GM18498 (cell line): Measurements from ENCODE around the gene CD2.
A peak's percentile ranks its signal among the peaks of the same experiment; 100 is the strongest.
"Not testable (repeated sequence)": the region's sequence is repeated elsewhere in the genome, so short reads cannot be mapped to it uniquely, and the experiment has no call there.

ENCODE experiments used
- ATAC-seq: cut with Tn5 transposase; IDR thresholded peaks from one replicate; pipeline ENCODE4 v1.9.1; 2021; ENCODE audit warnings: mild to moderate bottlenecking, moderate library complexity; ENCODE audit not compliant: unreplicated experiment

CD2 gene

DNA sequence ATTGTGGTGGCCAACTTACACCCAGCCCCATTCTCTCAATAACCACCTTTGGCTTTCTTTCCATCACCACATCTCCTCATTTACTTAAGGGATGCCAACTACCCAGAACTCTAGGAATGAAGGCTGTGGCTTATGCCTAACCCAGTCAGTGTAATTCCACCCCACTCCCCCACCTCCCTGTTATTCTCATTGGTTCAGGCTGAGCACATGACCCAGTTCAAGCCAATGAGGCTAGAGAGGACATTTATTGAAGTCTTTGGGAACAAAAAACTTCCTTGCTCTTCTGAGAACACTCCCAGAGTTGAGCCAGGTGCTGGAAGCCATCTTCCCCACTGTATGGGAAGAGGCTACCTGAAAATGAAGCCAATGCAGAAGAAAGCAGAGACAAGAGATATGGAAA lies 22.8 kb upstream of the CD2 start:
- ATAC-seq: no peak

DNA sequence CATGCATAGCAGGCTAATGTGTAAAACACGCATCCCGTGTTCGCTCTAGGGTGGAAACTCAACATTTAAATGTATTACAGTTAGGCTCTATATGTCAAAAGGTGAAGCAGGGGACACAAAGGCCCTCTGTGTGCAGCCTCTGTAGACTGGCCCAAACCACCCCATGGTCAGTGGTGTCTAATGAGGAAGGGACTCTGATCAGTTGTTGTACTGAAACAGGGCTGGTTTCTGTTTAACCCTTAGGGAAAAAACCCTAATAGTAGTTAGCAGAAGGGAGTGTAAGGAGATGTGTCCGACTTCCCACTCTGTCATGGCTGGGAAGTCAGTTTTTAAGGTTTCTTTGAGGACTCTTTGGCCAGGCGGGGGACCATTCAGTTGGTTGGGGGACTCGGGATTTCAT lies 21.5 kb upstream of the CD2 start:
- no peak for ATAC-seq

DNA sequence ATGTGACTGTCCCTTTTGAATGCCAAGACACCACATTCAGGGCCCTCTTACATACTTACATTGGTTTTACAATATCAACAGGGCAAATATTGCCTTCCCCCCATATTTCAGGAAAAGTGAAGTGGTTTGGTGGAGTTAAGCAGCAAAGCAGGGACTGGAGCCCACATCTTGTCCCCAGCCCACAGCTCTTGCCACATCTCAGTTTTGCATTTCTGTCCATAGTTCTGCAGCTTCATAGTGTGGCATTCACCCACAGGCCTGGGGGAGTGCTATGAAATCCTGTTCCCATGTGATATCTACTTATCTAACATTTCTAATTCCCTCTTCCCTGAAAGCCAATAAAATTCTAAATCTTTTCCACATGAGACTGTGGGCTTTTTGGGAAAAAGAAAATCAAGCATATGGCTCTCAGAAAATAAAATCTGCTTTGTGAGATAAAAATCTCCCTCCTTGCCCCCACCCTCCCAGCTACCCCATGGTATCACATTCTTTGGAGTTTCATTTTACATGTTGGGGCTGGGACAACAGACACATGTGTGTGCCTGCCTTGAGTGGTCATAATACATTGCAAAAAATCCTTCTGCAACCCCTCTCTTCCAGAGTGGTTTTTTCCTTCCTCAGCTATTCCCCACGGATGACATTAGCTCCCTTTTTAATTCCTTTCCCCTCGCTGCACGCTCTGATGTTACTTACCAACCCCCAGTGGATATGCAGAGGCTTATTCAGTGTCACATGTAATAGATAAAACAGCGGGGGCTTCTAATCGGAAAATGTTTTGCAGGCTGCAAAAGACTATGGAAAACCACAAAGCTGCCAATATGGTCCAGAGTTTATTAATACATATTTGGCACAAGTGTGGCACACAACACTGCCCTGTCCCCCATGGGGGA lies 20.5 kb upstream of the CD2 start:
- ATAC-seq: no peak

GRCh38 chr1:116735246-116735645 lies 19.0 kb upstream of the CD2 start:
- no peak for ATAC-seq

DNA sequence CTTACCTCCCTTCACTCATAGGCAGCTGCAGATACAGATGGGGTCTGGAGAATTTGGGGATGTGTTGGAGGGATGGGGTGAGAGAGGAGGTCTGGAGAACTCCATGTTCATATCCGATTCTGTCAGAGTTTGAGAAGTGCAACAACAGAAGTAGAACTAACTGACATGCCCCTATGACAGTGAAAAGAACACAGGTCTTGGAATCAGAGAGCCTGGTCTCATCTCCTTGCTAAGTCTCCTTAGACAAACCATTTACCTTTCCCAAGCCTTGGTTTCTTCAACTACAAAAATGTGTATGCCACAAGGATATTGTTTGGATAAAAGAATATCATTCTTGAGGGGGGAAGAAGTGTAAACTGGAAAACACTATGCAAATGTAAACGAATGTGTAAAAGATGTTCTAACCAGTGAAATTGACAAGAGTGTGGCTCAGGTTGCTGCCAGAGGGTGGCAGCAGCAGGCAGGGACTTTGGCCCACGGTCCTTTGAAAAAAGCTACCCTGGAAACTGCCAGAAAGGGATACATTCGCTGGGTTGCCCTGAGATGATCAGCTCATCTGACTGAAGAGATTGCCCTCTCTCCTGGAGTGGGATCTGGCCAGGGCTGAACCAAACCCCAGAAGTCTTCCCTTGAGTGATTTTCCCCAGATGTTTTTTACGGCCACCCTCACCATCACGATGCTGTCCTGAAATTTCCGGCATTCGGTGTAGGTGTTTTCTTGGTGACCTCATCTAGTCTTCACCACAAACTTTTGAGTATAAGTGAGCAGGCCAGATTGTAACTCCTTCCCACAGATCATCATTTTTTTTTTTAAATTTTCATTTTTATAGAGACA lies 17.0 kb upstream of the CD2 start:
- ATAC-seq: peak; percentile 54

GRCh38 chr1:116737855-116738321 lies 16.3 kb upstream of the CD2 start:
- peak; percentile 24 for ATAC-seq

GRCh38 chr1:116738673-116739370 lies 15.4 kb upstream of the CD2 start:
- peak; percentile 73 for ATAC-seq

- ATAC-seq: no peak
Measured at GRCh38 chr1:116739371-116740012, 14.7 kb upstream of the CD2 start.

DNA sequence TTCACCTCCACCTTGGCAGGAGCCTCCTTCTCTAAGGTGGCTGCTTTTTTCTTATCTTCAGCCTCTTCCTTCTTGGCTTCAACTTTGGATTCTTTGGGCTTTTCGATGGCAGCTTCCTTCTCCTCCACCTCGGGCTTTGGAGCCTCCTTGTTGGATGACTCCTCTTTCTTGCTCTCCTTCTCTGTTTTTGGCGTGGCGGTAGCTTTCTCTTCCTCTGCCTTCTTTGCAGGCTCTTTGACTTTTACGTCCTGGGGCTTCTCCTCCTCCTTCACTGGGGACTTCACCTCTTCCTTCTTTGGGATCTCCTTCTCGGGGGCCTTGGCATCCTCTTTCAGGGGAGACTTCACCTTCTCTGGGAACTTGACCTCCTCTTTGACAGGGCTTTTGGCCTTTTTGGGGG lies 13.9 kb upstream of the CD2 start:
- ATAC-seq: no peak

GRCh38 chr1:116740746-116741145 lies 13.5 kb upstream of the CD2 start:
- no peak for ATAC-seq

GRCh38 chr1:116741836-116742565 lies 12.2 kb upstream of the CD2 start:
- no peak for ATAC-seq

DNA sequence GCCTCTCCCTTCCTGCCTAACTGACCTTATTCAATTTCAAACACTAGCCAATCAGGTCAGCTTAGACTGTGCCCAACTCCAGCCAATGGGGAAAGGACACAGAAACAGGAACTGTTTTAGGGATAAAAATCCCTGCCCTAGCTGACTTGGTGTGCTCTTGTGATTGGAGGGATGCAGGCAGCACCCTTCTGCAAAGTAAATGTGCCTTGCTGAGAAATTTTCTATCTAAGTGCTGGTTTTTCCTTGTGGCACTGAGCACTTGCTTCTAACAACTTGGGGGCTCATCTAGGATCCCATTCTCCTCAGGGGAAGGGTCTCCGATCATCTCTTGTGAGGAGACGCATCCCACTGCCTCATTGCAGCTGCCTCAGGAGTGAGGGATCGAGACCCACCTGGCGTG lies 10.7 kb upstream of the CD2 start:
- no peak for ATAC-seq

- ATAC-seq: no peak
Measured at GRCh38 chr1:116748272-116748671, 6.0 kb upstream of the CD2 start.

GRCh38 chr1:116751146-116751545 lies 3.1 kb upstream of the CD2 start:
- ATAC-seq: no peak

- no peak for ATAC-seq
Measured at GRCh38 chr1:116751621-116752020, 2.6 kb upstream of the CD2 start.

DNA sequence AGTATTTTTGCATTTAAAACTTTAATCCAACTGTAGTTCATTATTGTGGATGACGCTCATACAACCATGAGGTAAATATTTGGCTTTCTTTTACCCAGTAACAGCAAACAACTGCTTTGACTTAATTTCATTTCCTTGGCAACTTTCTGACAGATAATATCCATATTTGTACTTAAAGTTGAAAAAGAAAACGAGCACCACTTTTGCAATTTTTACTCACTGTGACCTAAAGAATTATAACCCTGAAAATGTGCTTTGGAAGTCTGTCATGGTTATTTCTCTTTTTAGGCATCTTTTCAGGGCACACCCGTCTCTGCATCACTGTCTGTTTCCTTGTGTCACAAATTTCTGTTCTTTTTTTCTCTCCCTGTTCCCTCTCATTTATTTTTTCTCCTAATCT lies 918 bp upstream of the CD2 start:
- ATAC-seq: no peak

DNA sequence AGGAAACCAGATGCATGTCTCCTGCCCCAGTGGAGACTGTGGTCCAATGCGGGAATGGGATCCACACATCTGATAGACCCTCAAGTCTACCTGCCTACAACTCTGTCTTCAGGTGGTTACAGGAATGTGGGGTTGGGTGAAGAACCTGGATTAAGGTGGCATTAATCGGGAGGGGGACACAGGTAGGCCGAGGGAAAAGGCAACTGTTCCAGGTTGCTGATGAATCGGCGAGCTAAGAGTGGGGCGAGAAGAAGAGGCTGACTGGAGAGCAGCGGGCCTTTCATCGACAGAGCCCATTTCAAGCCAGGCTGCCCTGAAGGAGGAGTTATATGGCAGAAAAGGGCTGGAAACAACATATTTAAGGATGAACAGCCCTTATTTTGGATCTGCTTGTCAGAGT lies 836 bp downstream of the CD2 start:
- no peak for ATAC-seq

- no peak for ATAC-seq
Measured at GRCh38 chr1:116755681-116756080, 1.5 kb downstream of the CD2 start.

DNA sequence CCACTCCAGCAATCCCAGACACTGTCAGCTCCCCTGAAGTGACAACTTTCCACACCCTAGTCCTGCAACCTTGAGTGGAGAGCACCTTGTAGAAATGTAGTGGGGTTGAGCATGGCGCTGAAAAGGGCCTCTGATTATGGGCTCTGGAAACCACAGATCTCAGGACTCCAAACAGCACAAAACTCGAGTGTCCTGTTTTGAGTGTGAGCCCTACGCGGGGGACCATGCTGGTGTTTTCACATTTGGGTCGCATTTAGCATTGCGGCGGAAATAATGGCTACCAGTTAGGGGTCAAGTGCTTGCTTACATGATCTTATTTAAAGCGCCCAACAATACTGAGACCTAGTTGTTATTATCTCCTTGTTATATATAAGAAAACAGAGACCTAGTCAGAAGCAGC lies 1.9 kb downstream of the CD2 start:
- ATAC-seq: not testable (repeated sequence)

GRCh38 chr1:116758456-116758815 lies 4.2 kb downstream of the CD2 start:
- not testable (repeated sequence) for ATAC-seq
